ENCODE results near the gene ADAMTS17.

ADAMTS17 gene

DNA sequence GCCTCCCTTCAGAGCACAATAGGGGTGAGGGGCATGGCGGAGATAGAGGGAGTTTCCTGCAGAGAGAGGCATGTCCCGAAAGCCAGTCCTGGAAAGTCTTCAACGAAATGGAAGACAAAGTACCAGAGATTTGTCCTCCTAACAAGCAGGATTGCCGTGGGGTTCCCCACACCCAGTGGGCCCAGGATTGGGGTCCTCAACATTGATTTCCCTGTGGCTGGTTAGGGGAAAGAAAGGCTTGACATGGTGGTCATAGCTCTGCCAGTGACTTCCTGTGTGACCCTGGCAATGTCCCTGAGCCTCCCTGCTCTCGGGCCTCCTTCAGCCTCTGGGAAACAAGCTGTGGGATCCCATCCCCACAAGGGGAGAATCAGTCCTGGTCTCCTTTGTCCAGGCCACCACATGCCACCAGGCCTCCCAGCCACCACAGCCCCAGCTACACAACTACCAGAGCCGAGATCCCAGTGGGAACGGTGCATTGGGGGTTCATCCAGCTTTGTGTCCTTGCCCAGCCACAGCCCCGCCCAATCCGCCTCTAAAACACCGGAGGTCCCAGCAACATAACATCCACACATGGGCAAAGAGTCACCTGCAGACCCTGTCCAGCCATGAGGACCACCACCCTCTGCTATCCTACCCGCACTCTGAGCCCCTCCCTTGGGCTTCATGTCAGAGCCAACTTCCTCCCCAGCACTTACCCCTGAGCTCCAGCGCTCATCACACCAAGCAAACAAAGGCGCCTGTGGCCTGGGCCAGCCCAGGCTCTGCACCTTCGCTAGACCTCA, 63.0 kb downstream of the ADAMTS17 start:
- no peak for DNase-seq (ENCODE audit: low read depth)

GRCh38 chr15:100277087-100277855, 64.5 kb downstream of the ADAMTS17 start:
- DNase-seq (ENCODE audit: low read depth): no peak

DNA sequence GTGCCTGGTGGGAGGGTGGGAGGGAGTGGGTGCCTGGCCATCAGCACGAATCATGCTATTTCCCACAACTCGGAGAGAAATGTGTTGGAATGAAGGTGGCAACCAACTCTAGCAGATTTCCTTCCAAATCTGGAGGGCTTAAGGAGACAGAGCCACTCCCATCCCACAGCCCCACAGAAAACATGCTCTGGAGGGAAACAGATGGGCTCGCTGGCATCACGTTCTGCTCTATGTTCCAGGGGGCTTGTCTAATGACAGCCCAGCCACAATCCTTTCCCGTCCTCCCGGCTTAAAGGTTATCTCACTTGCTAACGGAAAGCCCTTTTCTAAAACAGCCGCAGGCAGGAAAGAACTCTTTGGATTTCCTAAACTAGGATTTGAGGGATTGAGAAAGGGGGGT, 65.3 kb downstream of the ADAMTS17 start:
- DNase-seq (ENCODE audit: low read depth): no peak

DNA sequence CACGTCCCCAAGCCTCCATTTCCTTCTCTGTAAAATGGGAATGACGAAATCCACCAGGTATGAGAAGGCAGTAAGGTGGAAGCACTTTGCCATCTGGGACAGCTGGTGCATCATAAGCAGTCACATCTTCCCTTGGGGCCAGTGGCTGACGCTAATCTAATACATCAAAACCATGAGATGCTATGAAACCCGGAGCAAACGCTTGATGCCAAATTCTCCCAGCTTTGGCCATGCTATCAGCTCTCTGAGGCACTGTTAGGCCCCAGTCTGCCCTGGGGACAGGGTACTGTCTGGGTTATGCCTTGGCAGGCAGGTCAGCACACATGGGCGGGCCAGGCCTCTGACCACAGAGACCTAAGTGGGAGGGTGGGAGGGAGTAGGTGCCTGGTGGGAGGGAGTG, 66.1 kb downstream of the ADAMTS17 start:
- no peak for DNase-seq (ENCODE audit: low read depth)

- DNase-seq (ENCODE audit: low read depth): no peak
Observed at GRCh38 chr15:100269831-100270230, 71.9 kb downstream of the ADAMTS17 start.

GRCh38 chr15:100266166-100266565, 75.6 kb downstream of the ADAMTS17 start:
- no peak for DNase-seq (ENCODE audit: low read depth)

- DNase-seq (ENCODE audit: low read depth): no peak
Observed at GRCh38 chr15:100265641-100266035, 76.1 kb downstream of the ADAMTS17 start.

- DNase-seq (ENCODE audit: low read depth): no peak
Observed at GRCh38 chr15:100264994-100265640, 76.7 kb downstream of the ADAMTS17 start.

- no peak for DNase-seq (ENCODE audit: low read depth)
Observed at GRCh38 chr15:100263721-100264455, 77.9 kb downstream of the ADAMTS17 start.

DNA sequence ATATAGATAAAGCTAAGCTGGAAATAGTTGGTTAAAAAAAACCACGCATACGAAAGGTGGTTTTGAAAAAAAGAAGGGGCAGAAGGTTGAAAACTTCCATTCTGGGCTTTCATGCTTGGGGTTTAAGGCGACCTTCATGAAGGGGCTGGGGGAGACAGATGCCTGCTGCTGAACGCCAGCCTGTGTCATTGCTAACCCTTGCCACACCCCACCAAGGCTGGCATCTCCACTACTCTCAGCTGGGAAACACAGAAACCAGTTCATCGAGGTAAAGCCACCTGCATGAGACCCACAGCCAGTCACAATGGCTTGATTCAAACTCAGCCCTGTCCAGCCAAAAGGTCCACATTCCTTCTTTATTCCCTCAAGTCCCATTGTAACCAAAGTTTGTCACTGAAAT, 78.7 kb downstream of the ADAMTS17 start:
- DNase-seq (ENCODE audit: low read depth): no peak

GRCh38 chr15:100261302-100262240, 80.2 kb downstream of the ADAMTS17 start:
- DNase-seq (ENCODE audit: low read depth): no peak

- DNase-seq (ENCODE audit: low read depth): no peak
Observed at GRCh38 chr15:100259266-100259665, 82.5 kb downstream of the ADAMTS17 start.

- DNase-seq (ENCODE audit: low read depth): no peak
Observed at GRCh38 chr15:100256970-100257650, 84.7 kb downstream of the ADAMTS17 start.

DNA sequence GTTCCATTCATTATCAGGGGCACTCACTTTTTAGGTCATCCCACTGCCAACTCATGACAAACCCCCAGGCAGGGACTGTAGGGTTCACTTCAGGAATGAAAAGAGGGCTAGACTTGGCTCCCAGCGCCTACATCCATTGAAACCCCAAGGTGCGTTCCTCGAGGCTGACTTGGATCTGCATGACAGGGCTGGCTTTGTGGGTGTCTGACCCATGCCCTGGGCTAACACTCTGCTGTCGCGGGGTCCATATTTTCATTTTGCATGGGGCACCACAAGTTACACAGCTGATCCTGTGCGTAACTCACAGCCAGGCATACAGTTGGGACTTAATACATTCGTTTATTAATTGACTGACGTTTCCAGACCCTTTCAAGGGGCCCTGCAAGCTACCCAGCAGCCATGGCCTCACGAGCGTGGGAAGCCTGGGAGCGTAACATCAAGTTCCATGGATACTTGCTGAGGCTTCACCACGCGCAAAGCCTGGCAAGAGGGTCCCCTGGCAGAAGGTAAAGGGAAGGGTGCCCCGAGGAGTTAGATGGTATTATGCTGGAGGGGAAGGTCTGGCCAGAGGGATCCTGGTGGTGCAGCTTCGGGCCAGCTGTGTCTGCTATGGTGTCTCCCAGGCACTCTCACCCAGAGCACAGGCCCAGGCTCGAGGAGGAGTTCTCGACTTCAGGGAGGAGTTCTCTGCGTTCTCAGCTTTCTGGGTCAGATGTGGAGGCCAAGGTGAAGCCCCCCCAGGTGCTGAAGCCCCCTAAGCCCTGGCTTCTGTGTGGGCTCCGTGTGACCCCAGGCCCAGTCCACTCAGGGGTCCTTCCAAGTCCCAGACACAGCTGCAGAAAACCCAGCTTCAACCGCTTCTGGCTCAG, 85.4 kb downstream of the ADAMTS17 start:
- no peak for DNase-seq (ENCODE audit: low read depth)

DNA sequence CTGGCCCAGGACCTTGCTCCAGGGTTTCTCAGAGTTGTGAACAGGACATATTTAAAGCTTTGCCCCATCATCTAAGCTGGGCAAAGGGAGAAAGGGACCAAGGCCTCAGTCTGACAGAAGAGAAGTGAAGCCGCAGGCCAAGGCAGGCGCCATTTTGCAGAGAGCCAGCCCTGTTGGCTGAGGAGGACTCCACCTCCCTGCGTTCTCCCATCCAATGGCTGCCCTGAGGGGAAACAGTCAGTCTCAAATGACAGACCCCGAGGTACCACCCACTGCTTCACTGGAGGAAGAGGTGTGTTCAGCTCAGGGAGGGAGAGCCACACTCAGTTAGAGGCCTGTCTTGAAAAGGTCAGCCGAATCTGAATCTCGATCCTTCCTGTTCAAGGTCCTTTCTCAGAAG, 86.1 kb downstream of the ADAMTS17 start:
- no peak for DNase-seq (ENCODE audit: low read depth)

DNA sequence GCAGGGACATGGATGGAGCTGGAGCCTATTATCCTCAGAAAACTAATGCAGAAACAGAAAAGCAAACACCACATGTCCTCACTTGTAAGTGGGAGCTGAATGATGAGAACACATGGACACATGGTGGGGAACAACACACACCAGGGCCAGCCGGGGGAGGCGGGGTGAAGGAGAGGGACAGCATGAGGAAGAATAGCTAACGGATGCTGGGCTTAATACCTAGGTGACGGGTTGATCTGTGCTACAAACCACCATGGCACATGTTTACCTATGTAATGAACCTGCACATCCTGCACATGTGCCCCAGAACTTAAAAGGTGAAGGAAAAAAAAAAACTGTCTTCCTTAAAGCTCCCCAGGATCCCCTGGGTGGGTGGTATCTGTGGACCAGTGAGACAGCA, 87.1 kb downstream of the ADAMTS17 start:
- no peak for DNase-seq (ENCODE audit: low read depth)

DNA sequence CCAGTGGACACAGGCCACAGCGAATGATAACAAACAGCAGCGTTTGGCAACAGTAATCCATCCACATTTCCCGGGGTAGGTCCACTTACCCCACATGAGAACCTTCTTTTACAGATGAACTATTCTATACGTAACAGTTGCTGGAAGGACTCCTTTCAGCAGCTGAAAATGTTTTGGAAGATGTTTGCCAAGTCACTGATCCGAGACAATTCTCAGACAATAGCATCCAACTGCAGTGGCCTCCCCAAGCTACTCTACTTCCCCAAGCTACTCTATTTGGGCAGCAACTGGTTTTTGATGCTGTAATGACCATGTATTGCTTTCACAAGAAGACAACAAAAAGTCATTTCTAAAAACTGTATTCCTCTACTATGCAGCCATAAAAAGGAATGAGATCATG, 87.5 kb downstream of the ADAMTS17 start:
- DNase-seq (ENCODE audit: low read depth): no peak

DNA sequence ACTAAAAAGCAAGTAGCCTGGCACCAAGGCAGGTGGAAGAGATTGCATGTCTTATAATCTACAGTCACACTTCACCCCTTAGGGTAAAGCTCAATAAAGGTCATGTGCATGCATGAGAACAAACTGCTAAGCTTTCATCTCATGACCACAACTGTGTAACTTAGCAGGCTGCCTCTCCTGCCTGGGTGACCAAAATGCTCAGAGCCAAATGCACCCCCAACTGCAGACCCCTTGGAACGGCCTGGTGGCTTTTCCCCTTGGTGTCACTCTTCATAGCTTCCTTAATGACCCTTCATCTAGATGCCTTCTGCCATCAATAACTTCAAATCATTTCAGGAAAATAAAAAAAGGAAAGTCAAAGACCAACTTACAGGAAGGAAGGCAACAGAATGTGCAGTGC, 88.1 kb downstream of the ADAMTS17 start:
- DNase-seq (ENCODE audit: low read depth): no peak

DNA sequence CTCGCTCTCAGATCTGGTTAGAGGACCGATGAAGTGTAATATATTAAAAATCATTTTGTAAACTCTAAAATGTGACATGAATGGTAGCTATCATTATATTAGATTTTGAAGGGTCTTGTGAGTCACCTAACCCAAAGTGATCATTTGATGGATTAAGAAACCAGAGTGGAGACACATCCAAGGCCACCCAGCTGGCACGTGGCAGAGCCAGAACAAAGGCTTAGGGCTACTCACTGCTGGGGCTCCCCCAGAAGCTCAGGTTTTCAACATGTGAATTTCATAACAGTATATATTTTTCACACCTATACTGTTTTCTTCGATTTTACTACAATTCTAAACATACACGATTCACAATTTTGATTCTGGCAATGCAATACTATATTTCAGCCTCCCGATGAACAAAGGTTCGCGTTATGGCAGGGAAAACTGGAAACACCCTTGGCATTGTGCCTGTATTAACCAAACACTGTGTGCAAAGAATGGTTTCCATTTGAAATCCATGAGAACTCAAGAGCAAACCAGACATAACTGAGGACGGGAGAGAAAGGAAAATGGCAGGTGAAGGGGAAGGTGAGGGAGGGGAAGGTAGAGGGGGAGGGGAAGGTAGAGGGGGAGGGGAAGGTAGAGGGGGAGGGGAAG, 88.9 kb downstream of the ADAMTS17 start:
- DNase-seq (ENCODE audit: low read depth): no peak

Data from fibroblast of gingiva (primary cell).